Activated CD4-positive, alpha-beta T cell treated with anti-CD3 and anti-CD28 coated beads for 36 hours (primary cell): ENCODE measurements around the gene HNRNPCL1. TPM values are rescaled to one million over a fixed set of nuclear protein-coding genes. Genes with fewer than 3 reads are reported as not detected.

Experiments
- ATAC-seq: fragments of 200-7000 bp; cut with Tn5 transposase; one replicate; pipeline ENCODE4 v1.10.0; 2021; ENCODE audit warnings: mild to moderate bottlenecking, moderate library complexity
- CTCF ChIA-PET: fragments of 350-600 bp; sonication (Branson Sonifier 250); formaldehyde crosslinking; loops from one replicate; lab custom pipeline; 2021; ENCODE audit warnings: antibody characterized with exemption; lab: Charles Lee
- POLR2A ChIA-PET: fragments of 350-600 bp; sonication (Branson Sonifier 250); formaldehyde crosslinking; loops from one replicate; lab custom pipeline; 2021; ENCODE audit warnings: antibody characterized with exemption, inconsistent platforms; lab: Charles Lee
- DNase-seq: peaks from one replicate; pipeline ENCODE4 v3.0.0-alpha.2; 2020
- H3K27ac Mint-ChIP-seq: one replicate; pipeline ENCODE4 v1.8.0; 2021; ENCODE audit warnings: mixed read lengths
- H3K27me3 Mint-ChIP-seq: one replicate; pipeline ENCODE4 v1.8.0; 2021; ENCODE audit warnings: mixed read lengths
- H3K36me3 Mint-ChIP-seq: one replicate; pipeline ENCODE4 v1.8.0; 2021; ENCODE audit warnings: low read depth, mixed read lengths
- H3K4me1 Mint-ChIP-seq: one replicate; pipeline ENCODE4 v1.8.0; 2021; ENCODE audit warnings: mixed read lengths
- H3K4me3 Mint-ChIP-seq: one replicate; pipeline ENCODE4 v1.8.0; 2021; ENCODE audit warnings: mild to moderate bottlenecking, moderate library complexity, mixed read lengths
- H3K9me3 Mint-ChIP-seq: one replicate; pipeline ENCODE4 v1.8.0; 2021; ENCODE audit warnings: low read depth, mixed read lengths
- intact Hi-C, 2 experiments: fragments of 100-400 bp; cut with DNase I in 1 of 2; cut with micrococcal nuclease in 1 of 2; formaldehyde crosslinking; loops; one replicate each; pipeline versions ENCODE4 v1.14.2 to v1.15.1; 2022 to 2024; cut with DNase I, micrococcal nuclease
- total RNA-seq, 2 experiments: library from RNA; stranded (reverse); gene quantifications; one replicate each; pipeline ENCODE4 v1.2.3, GENCODE V29; 2021

HNRNPCL1 gene
- total RNA-seq, 2 experiments from 2014 or later: not detected

DNA sequence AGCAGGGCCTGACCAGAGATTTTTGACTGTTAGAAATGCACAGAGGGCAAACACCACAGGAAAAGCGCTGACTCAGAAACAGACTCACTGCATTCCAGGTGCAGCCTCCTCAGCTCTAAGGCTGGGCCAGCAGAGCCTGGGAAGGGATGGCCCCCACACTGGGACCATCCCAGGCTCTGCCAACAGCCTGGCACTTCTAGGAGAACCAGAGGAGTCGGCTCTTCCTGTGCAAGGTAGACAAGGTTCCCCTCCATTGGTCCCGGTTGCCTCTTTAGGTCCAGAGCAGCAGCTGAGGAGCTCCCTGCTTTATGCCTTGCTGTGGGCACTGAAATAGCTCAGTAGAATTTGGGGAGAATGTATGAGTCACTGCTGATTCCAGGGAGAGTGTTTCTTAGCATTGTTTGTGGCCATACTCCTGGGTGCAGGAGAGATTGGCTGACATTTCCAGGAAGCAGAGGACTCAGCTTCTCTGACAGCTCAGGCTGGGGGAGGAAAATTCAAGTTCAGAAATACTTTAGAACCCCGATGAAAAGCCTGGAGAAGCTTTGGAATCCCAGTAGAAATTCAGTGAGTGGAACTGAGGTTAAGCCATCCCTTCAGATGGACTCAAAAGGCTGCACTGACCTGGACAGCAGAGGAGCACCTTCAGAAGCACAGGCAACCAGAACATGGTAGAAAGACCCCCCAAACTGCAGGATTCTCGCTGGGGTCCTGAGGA, 37.7 kb downstream of the HNRNPCL1 start:
- H3K9me3 Mint-ChIP-seq: no peaks in the 10 kb centered on the region
- H3K36me3 Mint-ChIP-seq: no peaks in the 10 kb centered on the region
- no peaks in the 10 kb centered on the region for H3K4me1 Mint-ChIP-seq
- ChIA-PET CTCF (no interaction called here), POLR2A (no interaction called here)
- DNase-seq (no peak), ATAC-seq (no peak)
- intact Hi-C loops: no loop called here
- H3K27ac Mint-ChIP-seq: no peak overlapping the region
- H3K27me3 Mint-ChIP-seq: peaks cover 16% of the 10 kb centered on the region
- no peak overlapping the region for H3K4me3 Mint-ChIP-seq

DNA sequence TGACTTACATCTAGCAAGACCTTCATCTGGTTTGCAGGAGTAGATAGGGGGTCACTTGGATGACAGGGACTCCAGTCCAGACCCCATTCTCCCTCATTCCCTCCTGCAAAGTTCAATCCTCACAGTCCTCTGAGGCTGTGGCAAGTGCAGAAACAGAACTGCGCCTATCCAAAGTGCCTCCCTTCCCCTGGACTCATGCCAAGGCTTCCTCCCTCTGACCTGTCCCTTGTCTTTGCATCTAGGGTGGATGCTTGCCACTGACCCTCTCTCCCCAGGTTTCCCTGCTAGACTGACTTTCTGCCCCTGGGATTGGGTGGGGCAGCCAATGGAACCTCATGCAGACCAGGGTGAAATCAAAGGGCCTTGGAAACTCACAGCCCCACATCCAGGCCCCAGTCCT, 38.6 kb downstream of the HNRNPCL1 start:
- POLR2A ChIA-PET: no interaction called here
- Mint-ChIP-seq H3K4me3 (no peak overlapping the region), H3K27ac (no peak overlapping the region)

DNA sequence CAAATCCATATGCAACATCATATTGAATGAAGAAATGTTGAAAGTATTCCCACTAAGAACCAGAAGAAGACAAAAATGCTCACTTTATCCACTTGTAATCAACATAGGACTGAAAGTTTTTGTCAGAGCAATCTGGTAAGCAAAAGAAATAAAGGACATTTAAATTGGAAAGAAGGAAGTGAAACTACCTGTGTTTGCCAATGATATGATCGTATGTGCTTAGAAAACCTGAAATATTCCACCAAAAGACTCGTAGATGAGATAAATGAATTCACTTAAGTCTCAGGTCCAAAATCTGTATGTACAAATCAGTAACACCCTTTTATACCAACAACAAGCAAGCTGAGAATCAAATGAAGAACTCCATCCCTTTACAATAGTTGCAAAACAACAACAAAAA, 48.8 kb downstream of the HNRNPCL1 start:
- no peak for ATAC-seq
- DNase-seq: no peak
- ChIA-PET CTCF (no interaction called here), POLR2A (no interaction called here)
- Mint-ChIP-seq H3K36me3 (no peaks in the 10 kb centered on the region), H3K27me3 (peaks cover 1% of the 10 kb centered on the region), H3K27ac (no peak overlapping the region), H3K4me3 (no peak overlapping the region), H3K9me3 (peaks cover 1% of the 10 kb centered on the region), H3K4me1 (no peaks in the 10 kb centered on the region)
- intact Hi-C loops: no loop called here

More for the DNA sequence above, 38.6 kb downstream of the HNRNPCL1 start:
- peaks cover 4% of the 10 kb centered on the region for H3K9me3 Mint-ChIP-seq
- H3K27me3 Mint-ChIP-seq: peaks cover 20% of the 10 kb centered on the region
- CTCF ChIA-PET: no interaction called here
- DNase-seq: no peak
- H3K36me3 Mint-ChIP-seq: no peaks in the 10 kb centered on the region
- intact Hi-C loops: no loop called here
- ATAC-seq: no peak
- H3K4me1 Mint-ChIP-seq: no peaks in the 10 kb centered on the region

DNA sequence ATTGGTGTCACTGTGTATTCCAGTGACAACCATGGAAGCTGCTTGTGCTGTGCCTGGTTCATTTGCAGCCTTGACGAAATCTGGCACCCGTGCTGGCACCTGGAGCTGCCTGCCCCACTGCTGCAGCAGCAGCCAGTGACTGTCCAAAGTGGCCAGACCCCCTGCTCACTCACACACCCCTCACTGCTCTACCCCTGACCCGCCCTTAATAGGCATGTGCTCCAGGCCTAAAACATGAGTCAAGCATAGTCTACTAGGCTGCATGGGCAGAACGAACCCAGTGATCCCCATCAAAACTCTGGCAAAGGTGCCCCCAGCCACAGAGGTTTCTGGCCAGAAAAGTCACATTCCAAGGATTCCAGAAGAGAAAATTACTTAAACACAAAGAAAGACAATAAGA, 49.6 kb downstream of the HNRNPCL1 start:
- intact Hi-C loops: no loop called here
- Mint-ChIP-seq H3K27me3 (no peaks in the 10 kb centered on the region), H3K27ac (no peak overlapping the region), H3K4me3 (no peak overlapping the region), H3K4me1 (no peaks in the 10 kb centered on the region), H3K36me3 (no peaks in the 10 kb centered on the region), H3K9me3 (no peaks in the 10 kb centered on the region)
- DNase-seq (no peak), ATAC-seq (no peak)
- ChIA-PET CTCF (no interaction called here), POLR2A (no interaction called here)

Other genes with a start within 250 kb of the HNRNPCL1 start
- 10 to 100 TPM; 33.3 to 34.6 TPM for gene DHRS3, start 230.5 kb downstream of the HNRNPCL1 start, total RNA-seq
- not detected for gene AADACL4, start 204.6 kb downstream of the HNRNPCL1 start, total RNA-seq
- gene AADACL3, start 132.6 kb downstream of the HNRNPCL1 start, total RNA-seq: not detected
- not detected for gene CFAP107, start 102.5 kb downstream of the HNRNPCL1 start, total RNA-seq
- gene PRAMEF12, start 75.0 kb downstream of the HNRNPCL1 start, total RNA-seq: not detected
- not detected for gene PRAMEF1, start 57.3 kb downstream of the HNRNPCL1 start, total RNA-seq
- not detected for gene PRAMEF11, start 17.3 kb downstream of the HNRNPCL1 start, total RNA-seq
- gene PRAMEF2, start 8.4 kb upstream of the HNRNPCL1 start, total RNA-seq: not detected
- not detected for gene PRAMEF4, start 37.5 kb upstream of the HNRNPCL1 start, total RNA-seq
- not detected for gene PRAMEF10, start 49.5 kb upstream of the HNRNPCL1 start, total RNA-seq
- not detected for gene PRAMEF7, start 67.9 kb upstream of the HNRNPCL1 start, total RNA-seq
- gene PRAMEF6, start 98.9 kb upstream of the HNRNPCL1 start, total RNA-seq: not detected
- gene PRAMEF27, start 207.9 kb upstream of the HNRNPCL1 start, total RNA-seq: not detected
- gene HNRNPCL3, start 212.0 kb upstream of the HNRNPCL1 start, total RNA-seq: not detected
- not detected for gene PRAMEF25, start 222.1 kb upstream of the HNRNPCL1 start, total RNA-seq